Chondrocyte (in vitro differentiated cells): ENCODE data around the gene KLHL26. TPM values are rescaled to one million over a fixed set of nuclear protein-coding genes. Genes with fewer than 3 reads are reported as not detected.
A peak's percentile ranks its signal among the peaks of the same experiment; 100 is the strongest.

Experiments
- DNase-seq: peaks from one replicate; pipeline ENCODE4 v3.0.0; 2021; ENCODE audit warnings: mixed read lengths, low spot score
- H3K27ac Mint-ChIP-seq: one replicate; pipeline ENCODE4 v1.8.0; 2021; ENCODE audit warnings: mild to moderate bottlenecking, moderate library complexity, mixed read lengths; ENCODE audit not compliant: unreplicated experiment
- H3K27me3 Mint-ChIP-seq: 2 replicates; pipeline ENCODE4 v1.8.0; 2021; ENCODE audit warnings: low read depth, mixed read lengths
- H3K36me3 Mint-ChIP-seq: 2 replicates; pipeline ENCODE4 v1.8.0; 2021; ENCODE audit warnings: low read depth, mixed read lengths
- H3K4me1 Mint-ChIP-seq: 2 replicates; pipeline ENCODE4 v1.8.0; 2021; ENCODE audit warnings: low read depth, mild to moderate bottlenecking, mixed read lengths
- H3K4me3 Mint-ChIP-seq: one replicate; pipeline ENCODE4 v1.8.0; 2021; ENCODE audit warnings: mild to moderate bottlenecking, moderate library complexity, mixed read lengths; ENCODE audit not compliant: unreplicated experiment
- H3K9me3 Mint-ChIP-seq: 2 replicates; pipeline ENCODE4 v1.8.0; 2021; ENCODE audit warnings: low read depth, mixed read lengths
- total RNA-seq: library from RNA; stranded (reverse); gene quantifications from 3 replicates; pipeline ENCODE4 v1.2.1, GENCODE V29; 2021
- TF ChIP-seq, protein P1 (sequence below): fragments of 200-600 bp; sonication (generic); IDR thresholded peaks from 2 replicates; pipeline ENCODE4 v1.5.0; 2021; ENCODE audit warnings: antibody characterized with exemption, mild to moderate bottlenecking, moderate library complexity

KLHL26 gene
- total RNA-seq, 1 donor from 2014 or later, result 9.8 TPM

DNA sequence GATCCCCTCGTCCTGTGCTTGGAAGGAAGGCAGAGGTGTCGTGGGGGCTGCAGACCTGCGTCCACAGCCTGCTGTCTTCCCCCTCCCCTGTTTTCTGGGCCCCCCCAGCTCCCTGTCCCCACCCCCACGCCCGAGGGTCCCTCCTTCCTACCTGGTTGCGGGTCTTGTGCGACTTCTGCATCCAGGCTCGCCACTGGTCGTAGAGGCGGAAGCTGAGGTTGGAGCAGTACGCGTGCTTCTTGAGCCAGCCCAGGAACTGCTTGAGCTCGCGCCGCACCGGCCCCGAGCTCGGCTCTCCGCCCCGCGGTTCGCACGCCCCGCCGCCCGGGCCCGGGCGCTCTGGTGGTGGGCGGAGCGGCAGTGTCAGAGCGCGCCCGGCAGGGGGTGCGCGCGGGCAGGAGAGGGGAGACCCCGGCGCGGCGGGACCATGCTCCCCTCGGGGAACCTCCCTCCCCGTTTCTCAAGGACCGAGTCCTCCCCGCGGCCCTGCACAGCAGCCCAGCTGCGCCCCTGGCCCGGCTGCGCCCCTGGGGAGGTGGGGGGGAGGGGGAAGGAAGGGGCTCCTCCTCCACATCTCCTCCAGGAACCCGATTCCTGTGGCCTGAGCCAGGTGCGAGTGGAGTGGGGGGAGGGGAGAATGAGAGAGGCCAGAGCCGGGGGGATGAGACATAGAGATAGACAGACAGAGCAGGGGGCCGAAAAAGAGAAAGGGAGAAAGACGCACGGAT, 42.6 kb upstream of the KLHL26 start:
- Mint-ChIP-seq H3K27ac (no peak overlapping the region), H3K4me1 (peaks cover 14% of the 10 kb centered on the region), H3K36me3 (no peaks in the 10 kb centered on the region), H3K27me3 (no peaks in the 10 kb centered on the region), H3K4me3 (peak overlapping the region; percentile 59), H3K9me3 (no peaks in the 10 kb centered on the region)
- TF ChIP-seq, protein P1, sequence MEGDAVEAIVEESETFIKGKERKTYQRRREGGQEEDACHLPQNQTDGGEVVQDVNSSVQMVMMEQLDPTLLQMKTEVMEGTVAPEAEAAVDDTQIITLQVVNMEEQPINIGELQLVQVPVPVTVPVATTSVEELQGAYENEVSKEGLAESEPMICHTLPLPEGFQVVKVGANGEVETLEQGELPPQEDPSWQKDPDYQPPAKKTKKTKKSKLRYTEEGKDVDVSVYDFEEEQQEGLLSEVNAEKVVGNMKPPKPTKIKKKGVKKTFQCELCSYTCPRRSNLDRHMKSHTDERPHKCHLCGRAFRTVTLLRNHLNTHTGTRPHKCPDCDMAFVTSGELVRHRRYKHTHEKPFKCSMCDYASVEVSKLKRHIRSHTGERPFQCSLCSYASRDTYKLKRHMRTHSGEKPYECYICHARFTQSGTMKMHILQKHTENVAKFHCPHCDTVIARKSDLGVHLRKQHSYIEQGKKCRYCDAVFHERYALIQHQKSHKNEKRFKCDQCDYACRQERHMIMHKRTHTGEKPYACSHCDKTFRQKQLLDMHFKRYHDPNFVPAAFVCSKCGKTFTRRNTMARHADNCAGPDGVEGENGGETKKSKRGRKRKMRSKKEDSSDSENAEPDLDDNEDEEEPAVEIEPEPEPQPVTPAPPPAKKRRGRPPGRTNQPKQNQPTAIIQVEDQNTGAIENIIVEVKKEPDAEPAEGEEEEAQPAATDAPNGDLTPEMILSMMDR, result peak; percentile 89
- no peak for DNase-seq

DNA sequence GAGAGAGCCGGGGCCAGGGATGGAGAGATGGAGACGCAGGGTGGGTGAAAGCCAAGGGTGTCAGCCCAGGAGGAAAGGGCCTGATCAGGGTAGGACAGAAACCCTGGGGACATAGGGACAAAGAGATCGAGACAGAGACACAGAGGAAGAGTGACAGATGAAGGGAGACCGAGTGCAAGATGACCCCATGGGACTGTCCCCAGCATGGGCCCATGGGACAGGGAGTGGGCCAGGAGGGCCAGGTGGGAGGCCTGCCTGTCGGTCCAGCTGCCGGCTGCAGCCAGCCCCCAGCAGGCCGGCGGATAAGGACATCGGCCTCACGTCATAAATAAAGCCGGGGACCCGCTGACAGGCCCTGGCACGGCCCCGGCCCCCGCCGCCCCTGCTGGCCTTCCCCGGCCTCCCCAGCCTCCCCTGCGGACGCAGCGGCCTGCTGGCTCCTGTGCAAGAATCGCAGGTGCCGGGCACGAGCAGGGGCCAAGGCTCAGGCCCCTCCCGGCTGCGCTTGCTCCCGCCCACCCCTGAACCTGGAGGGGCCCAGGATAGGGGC, 41.9 kb upstream of the KLHL26 start:
- Mint-ChIP-seq H3K9me3 (no peaks in the 10 kb centered on the region), H3K4me3 (peak overlapping the region; percentile 59), H3K36me3 (no peaks in the 10 kb centered on the region), H3K27ac (no peak overlapping the region), H3K4me1 (peaks cover 10% of the 10 kb centered on the region), H3K27me3 (no peaks in the 10 kb centered on the region)
- DNase-seq, result no peak
- TF ChIP-seq, protein P1, result no peak

DNA sequence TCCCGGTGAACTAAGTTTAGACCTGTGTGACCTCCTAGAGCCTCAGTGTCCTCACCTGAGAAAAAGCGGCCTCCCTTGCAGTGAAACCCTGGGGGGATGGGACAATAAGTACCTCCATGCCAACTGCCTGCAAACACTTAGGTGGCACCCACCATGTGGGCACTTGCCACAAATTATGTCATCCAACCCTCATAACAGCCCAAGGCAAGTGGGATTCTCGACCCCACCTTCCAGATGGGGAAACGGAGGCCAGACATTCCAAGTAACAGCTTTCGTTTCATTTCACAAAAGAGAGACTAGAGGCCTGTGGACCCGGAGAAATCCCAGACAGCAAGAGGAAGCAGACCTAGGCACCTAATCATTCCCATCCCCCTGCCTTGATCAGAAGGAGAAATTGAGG, 41.4 kb upstream of the KLHL26 start:
- Mint-ChIP-seq H3K27me3 (no peaks in the 10 kb centered on the region), H3K4me1 (peaks cover 5% of the 10 kb centered on the region), H3K27ac (no peak overlapping the region), H3K36me3 (no peaks in the 10 kb centered on the region), H3K4me3 (no peak overlapping the region), H3K9me3 (no peaks in the 10 kb centered on the region)
- DNase-seq, result no peak
- TF ChIP-seq, protein P1, result no peak

DNA sequence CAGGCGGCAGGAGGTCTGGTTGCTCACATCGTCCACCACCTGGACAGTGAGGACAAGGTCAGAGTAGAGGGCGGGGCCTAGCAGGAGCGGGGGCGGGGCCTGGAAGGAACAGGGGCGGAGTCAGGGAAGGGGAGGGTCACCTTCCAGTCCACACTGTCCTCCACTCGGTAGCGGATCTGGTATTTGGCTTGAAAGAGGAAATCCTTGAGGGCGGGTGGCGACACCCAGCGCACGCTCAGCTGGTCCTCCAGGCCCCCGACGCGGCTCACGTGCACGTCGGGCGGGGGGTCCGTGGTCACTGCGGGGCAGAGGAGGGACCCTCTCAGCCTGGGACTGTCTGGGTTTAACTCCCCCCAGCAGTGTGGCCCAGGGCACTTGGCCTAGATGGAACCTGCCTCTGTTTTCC, 40.1 kb upstream of the KLHL26 start:
- Mint-ChIP-seq H3K27me3 (no peaks in the 10 kb centered on the region), H3K9me3 (no peaks in the 10 kb centered on the region), H3K36me3 (no peaks in the 10 kb centered on the region), H3K4me1 (peaks cover 3% of the 10 kb centered on the region), H3K27ac (no peak overlapping the region), H3K4me3 (no peak overlapping the region)
- DNase-seq, result no peak
- TF ChIP-seq, protein P1, result no peak

DNA sequence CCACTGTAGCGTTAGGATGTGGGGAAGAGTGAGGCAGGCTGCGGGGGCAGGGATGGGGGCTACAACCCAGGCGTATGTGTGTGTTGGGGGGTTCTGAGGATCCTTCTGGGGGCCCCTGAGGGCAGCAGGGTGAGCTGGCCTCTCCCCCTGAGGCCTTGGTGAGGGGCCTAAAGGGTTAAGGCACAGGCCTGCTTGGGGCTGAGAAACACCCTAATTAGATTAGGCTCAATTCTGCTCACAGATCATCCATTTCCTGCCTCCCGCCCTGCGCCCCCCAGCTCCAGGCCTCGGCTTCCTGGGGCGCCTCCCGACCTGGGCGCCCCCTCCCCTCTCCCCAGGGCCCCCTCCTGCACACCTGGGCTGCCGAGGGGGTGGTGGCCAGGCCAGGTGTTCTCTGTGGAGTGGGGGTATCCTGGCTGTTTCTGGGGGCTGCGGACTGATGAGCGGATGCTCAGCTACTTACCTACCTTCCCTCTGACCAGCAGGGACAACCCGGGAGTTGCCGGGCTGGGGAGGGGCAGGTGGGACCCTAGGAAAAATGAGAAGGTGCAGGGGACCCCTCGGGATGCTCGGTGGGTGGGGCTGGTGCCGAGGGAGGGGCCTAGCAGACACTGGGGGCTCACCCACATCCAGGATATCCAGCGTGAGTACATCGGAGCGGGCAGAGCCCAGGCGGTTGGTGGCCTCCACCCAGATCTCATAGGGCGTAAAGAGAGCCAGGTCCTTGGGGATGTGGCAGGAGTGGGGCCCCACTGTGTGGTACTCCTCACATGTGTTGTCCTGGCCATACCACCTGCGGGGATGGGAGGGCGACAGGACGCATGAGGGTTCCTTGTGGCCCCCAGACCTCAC, 38.8 kb upstream of the KLHL26 start:
- Mint-ChIP-seq H3K9me3 (no peaks in the 10 kb centered on the region), H3K4me3 (no peak overlapping the region), H3K36me3 (no peaks in the 10 kb centered on the region), H3K4me1 (peaks cover 5% of the 10 kb centered on the region), H3K27ac (no peak overlapping the region), H3K27me3 (peaks cover 2% of the 10 kb centered on the region)
- DNase-seq, result no peak
- TF ChIP-seq, protein P1, result no peak
